Liver (tissue), 3 donors: ENCODE data around the gene RAB34.

ENCODE experiments used
- EGR1 ChIP-seq, 2 donors: IDR thresholded peaks; 2 replicates each; pipeline ENCODE4 v1.6.1; 2016 to 2018; ENCODE audit warnings: antibody characterized with exemption in 2 of 2, low read depth in 2 of 2
- FOXA1 ChIP-seq: IDR thresholded peaks from 2 replicates; pipeline ENCODE4 v1.6.1; 2016; ENCODE audit warnings: antibody characterized with exemption
- GABPA ChIP-seq, 2 donors: IDR thresholded peaks in 1 of 2; conservative IDR thresholded peaks in 1 of 2; 2 replicates each; pipeline ENCODE4 v1.6.1; 2016; ENCODE audit warnings: antibody characterized with exemption in 2 of 2, mild to moderate bottlenecking in 1 of 2, moderate library complexity in 1 of 2
- RAD21 ChIP-seq, 2 donors: IDR thresholded peaks; 2 replicates each; pipeline ENCODE4 v1.6.1; 2016; ENCODE audit warnings: antibody characterized with exemption in 2 of 2, mild to moderate bottlenecking in 2 of 2
- RXRA ChIP-seq, 2 donors: IDR thresholded peaks; 2 replicates each; pipeline ENCODE4 v1.6.1; 2017 to 2018; ENCODE audit warnings: antibody characterized with exemption in 2 of 2, mild to moderate bottlenecking in 1 of 2
- TF ChIP-seq, protein P1 (sequence below): fragments of 150-350 bp; IDR thresholded peaks from 2 replicates; pipeline ENCODE4 v1.5.1; 2017; ENCODE audit warnings: improper control_type of control experiment, low read depth, low read length; ENCODE audit not compliant: missing input control
- TF ChIP-seq, protein P2 (sequence below): IDR thresholded peaks from 2 replicates; pipeline ENCODE4 v1.6.1; 2016; ENCODE audit warnings: antibody characterized with exemption
- TF ChIP-seq, protein P3 (sequence below): IDR thresholded peaks from 2 replicates; pipeline ENCODE4 v1.6.1; 2016; ENCODE audit warnings: antibody characterized with exemption
- TF ChIP-seq, protein P4 (sequence below): IDR thresholded peaks from 2 replicates; pipeline ENCODE4 v1.6.1; 2016; ENCODE audit warnings: antibody characterized with exemption, mild to moderate bottlenecking
- donor health status: healthy.
- donor health status: healthy.

DNA sequence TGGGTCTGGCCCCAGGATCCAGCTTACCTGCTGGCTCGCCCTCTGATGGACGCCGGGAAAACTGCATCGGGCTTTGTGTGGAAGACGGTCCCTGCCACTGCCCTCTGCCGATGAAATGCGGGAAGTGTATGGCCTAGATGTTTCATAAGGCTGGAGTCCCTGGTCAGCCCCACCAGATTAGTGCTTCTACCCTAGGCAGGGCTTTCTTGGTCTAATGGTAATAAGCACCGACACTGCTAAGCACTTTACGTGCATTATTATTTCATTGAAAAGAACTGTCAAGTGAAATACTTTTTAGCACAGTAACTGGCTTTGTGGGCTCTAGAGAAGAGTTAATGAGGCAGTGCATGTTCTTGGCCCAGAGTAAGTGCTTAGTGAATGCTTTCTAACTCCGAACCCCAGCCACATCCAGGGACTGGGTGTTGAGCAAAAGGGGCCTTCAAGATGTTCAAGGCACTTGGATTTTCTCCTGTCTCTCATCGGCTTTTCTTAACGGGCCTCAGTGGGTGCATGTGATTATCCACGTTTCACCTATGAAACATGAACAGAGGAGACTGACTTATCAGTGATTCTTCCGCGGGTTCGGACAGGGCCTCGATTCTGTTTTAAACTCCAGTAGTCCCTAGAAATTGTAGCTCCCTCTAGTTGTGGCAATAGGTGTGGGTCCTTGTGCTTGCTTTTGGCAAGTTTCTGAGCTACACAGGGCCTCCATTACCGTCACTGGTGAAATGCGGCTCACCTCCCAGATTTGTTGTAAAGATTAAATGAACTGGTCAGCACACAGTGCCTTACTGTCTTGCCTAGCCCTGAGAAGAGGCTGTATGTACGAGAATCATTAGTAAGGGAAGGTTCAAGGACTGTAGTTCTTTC, 32.7 kb upstream of the RAB34 start:
- TF ChIP-seq, protein P1, sequence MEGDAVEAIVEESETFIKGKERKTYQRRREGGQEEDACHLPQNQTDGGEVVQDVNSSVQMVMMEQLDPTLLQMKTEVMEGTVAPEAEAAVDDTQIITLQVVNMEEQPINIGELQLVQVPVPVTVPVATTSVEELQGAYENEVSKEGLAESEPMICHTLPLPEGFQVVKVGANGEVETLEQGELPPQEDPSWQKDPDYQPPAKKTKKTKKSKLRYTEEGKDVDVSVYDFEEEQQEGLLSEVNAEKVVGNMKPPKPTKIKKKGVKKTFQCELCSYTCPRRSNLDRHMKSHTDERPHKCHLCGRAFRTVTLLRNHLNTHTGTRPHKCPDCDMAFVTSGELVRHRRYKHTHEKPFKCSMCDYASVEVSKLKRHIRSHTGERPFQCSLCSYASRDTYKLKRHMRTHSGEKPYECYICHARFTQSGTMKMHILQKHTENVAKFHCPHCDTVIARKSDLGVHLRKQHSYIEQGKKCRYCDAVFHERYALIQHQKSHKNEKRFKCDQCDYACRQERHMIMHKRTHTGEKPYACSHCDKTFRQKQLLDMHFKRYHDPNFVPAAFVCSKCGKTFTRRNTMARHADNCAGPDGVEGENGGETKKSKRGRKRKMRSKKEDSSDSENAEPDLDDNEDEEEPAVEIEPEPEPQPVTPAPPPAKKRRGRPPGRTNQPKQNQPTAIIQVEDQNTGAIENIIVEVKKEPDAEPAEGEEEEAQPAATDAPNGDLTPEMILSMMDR, result peak; percentile 100
- TF ChIP-seq GABPA (IDR thresholded peaks at IDR 0.05 in 1 of 2, conservative IDR thresholded peaks at IDR 0.05 in 1 of 2), result no peak
- TF ChIP-seq FOXA1, result no peak
- TF ChIP-seq, protein P2, sequence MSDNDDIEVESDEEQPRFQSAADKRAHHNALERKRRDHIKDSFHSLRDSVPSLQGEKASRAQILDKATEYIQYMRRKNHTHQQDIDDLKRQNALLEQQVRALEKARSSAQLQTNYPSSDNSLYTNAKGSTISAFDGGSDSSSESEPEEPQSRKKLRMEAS, result peak; percentile 33
- TF ChIP-seq, protein P3, sequence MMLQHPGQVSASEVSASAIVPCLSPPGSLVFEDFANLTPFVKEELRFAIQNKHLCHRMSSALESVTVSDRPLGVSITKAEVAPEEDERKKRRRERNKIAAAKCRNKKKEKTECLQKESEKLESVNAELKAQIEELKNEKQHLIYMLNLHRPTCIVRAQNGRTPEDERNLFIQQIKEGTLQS, result no peak
- TF ChIP-seq, protein P4, sequence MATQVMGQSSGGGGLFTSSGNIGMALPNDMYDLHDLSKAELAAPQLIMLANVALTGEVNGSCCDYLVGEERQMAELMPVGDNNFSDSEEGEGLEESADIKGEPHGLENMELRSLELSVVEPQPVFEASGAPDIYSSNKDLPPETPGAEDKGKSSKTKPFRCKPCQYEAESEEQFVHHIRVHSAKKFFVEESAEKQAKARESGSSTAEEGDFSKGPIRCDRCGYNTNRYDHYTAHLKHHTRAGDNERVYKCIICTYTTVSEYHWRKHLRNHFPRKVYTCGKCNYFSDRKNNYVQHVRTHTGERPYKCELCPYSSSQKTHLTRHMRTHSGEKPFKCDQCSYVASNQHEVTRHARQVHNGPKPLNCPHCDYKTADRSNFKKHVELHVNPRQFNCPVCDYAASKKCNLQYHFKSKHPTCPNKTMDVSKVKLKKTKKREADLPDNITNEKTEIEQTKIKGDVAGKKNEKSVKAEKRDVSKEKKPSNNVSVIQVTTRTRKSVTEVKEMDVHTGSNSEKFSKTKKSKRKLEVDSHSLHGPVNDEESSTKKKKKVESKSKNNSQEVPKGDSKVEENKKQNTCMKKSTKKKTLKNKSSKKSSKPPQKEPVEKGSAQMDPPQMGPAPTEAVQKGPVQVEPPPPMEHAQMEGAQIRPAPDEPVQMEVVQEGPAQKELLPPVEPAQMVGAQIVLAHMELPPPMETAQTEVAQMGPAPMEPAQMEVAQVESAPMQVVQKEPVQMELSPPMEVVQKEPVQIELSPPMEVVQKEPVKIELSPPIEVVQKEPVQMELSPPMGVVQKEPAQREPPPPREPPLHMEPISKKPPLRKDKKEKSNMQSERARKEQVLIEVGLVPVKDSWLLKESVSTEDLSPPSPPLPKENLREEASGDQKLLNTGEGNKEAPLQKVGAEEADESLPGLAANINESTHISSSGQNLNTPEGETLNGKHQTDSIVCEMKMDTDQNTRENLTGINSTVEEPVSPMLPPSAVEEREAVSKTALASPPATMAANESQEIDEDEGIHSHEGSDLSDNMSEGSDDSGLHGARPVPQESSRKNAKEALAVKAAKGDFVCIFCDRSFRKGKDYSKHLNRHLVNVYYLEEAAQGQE, result peak; percentile 35
- peak; percentile 94 for TF ChIP-seq RAD21 (IDR thresholded peaks at IDR 0.05)
- TF ChIP-seq EGR1 (IDR thresholded peaks at IDR 0.05; ENCODE audit: low read depth in 2 of 2), result no peak
- TF ChIP-seq RXRA (IDR thresholded peaks at IDR 0.05), result peak; percentile 21 to 59
